Neuronal stem cell (in vitro differentiated cells): ENCODE data around the gene GLRX5.

Experiments used
- DNase-seq: peaks from one replicate; pipeline ENCODE4 v3.0.0-alpha.2; 2013; ENCODE audit warnings: low spot score
- H2AFZ ChIP-seq: one replicate; pipeline ENCODE4 v1.6.1; 2013; ENCODE audit warnings: mild to moderate bottlenecking, low read length, inconsistent platforms
- H2AK5ac ChIP-seq: 2 replicates; pipeline ENCODE4 v1.6.1; 2013; ENCODE audit warnings: low read depth, mild to moderate bottlenecking, inconsistent platforms, low read length, moderate library complexity, mixed read lengths
- H2BK120ac ChIP-seq: 2 replicates; pipeline ENCODE4 v1.6.1; 2013; ENCODE audit warnings: low read depth, mild to moderate bottlenecking, inconsistent platforms, low read length, moderate library complexity, mixed read lengths
- H2BK12ac ChIP-seq: one replicate; pipeline ENCODE4 v1.6.1; 2013; ENCODE audit warnings: low read length, inconsistent platforms
- H2BK15ac ChIP-seq: 2 replicates; pipeline ENCODE4 v1.6.1; 2013; ENCODE audit warnings: mild to moderate bottlenecking, low read length, inconsistent platforms, mixed read lengths
- H2BK5ac ChIP-seq: one replicate; pipeline ENCODE4 v1.6.1; 2013; ENCODE audit warnings: inconsistent platforms, mild to moderate bottlenecking, low read length, moderate library complexity
- H3K14ac ChIP-seq: one replicate; pipeline ENCODE4 v1.6.1; 2013; ENCODE audit warnings: low read length, inconsistent platforms
- H3K18ac ChIP-seq: 2 replicates; pipeline ENCODE4 v1.6.1; 2013; ENCODE audit warnings: low read length, inconsistent platforms
- H3K23ac ChIP-seq: 2 replicates; pipeline ENCODE4 v1.6.1; 2013; ENCODE audit warnings: low read depth, mild to moderate bottlenecking, mixed read lengths, low read length, inconsistent platforms; ENCODE audit not compliant: poor library complexity
- H3K27ac ChIP-seq: replicated peaks from 3 replicates; pipeline ENCODE4 v1.5.1; 2013; ENCODE audit warnings: low read length, inconsistent platforms
- H3K27me3 ChIP-seq, 3 experiments: 2 replicates each; pipeline ENCODE4 v1.6.1; 2013; ENCODE audit warnings: low read length in 3 of 3, mild to moderate bottlenecking in 2 of 3, inconsistent platforms in 1 of 3, low read depth in 1 of 3, mixed read lengths in 1 of 3, moderate library complexity in 1 of 3; ENCODE audit not compliant: control insufficient read depth in 3 of 3, insufficient read depth in 3 of 3
- H3K36me3 ChIP-seq, 2 donors: replicated peaks in 1 of 2; 2 replicates each; pipeline ENCODE4 v1.6.1; 2013; ENCODE audit warnings: low read length in 2 of 2; ENCODE audit not compliant: control insufficient read depth in 2 of 2, insufficient read depth in 2 of 2
- H3K4ac ChIP-seq: 2 replicates; pipeline ENCODE4 v1.6.1; 2013; ENCODE audit warnings: inconsistent platforms, mild to moderate bottlenecking, low read length, moderate library complexity
- H3K4me1 ChIP-seq, 2 donors: 1 replicate in 1 of 2; 2 replicates in 1 of 2; pipeline ENCODE4 v1.6.1; 2013; ENCODE audit warnings: low read length in 2 of 2, low read depth in 1 of 2; ENCODE audit not compliant: control insufficient read depth in 2 of 2, insufficient read depth in 1 of 2
- H3K4me2 ChIP-seq: one replicate; pipeline ENCODE4 v1.6.1; 2013; ENCODE audit warnings: mild to moderate bottlenecking, low read length, inconsistent platforms; ENCODE audit not compliant: insufficient read depth, poor library complexity, severe bottlenecking
- H3K4me3 ChIP-seq, 2 donors: 2 replicates each; pipeline ENCODE4 v1.5.1; 2013; ENCODE audit warnings: low read length in 2 of 2, mild to moderate bottlenecking in 2 of 2, inconsistent platforms in 1 of 2, moderate library complexity in 1 of 2
- H3K79me1 ChIP-seq: one replicate; pipeline ENCODE4 v1.6.1; 2013; ENCODE audit warnings: low read depth, mild to moderate bottlenecking, inconsistent platforms, low read length, moderate library complexity
- H3K9ac ChIP-seq: one replicate; pipeline ENCODE4 v1.6.1; 2013; ENCODE audit warnings: mild to moderate bottlenecking, low read depth, low read length, inconsistent platforms; ENCODE audit not compliant: poor library complexity
- H3K9me3 ChIP-seq, 2 donors: replicated peaks in 1 of 2; 2 replicates each; pipeline versions ENCODE3 to v1.6.1; 2013; ENCODE audit warnings: low read length in 2 of 2, mild to moderate bottlenecking in 2 of 2, inconsistent platforms in 1 of 2, low read depth in 1 of 2, mixed read lengths in 1 of 2, moderate library complexity in 1 of 2; ENCODE audit not compliant: control insufficient read depth in 2 of 2, insufficient read depth in 1 of 2
- H4K8ac ChIP-seq: one replicate; pipeline ENCODE4 v1.6.1; 2013; ENCODE audit warnings: low read depth, mild to moderate bottlenecking, inconsistent platforms, low read length, moderate library complexity
- H4K91ac ChIP-seq: one replicate; pipeline ENCODE4 v1.6.1; 2013; ENCODE audit warnings: low read length, low read depth, mild to moderate bottlenecking, inconsistent platforms; ENCODE audit not compliant: poor library complexity
- WGBS, 2 donors: extraction: QIAGEN DNeasy Blood & Tissue Kit; methylation state at CpG; one replicate each; pipeline ENCODE4 v1.1.7; 2013; ENCODE audit warnings: missing lambda C conversion rate in 2 of 2, mixed read lengths in 1 of 2; ENCODE audit not compliant: insufficient read length in 2 of 2, insufficient replicate concordance in 1 of 2; ENCODE audit errors: extremely low coverage in 2 of 2; 5-methylcytosine and 5-hydroxymethylcytosine counted together

The GLRX5 gene

GRCh38 chr14:95519699-95520098 lies 15.2 kb upstream of the GLRX5 start:
- Histone ChIP-seq H2AFZ (no peak overlapping the region), H3K27ac (no peak overlapping the region), H3K4me3 (no peak overlapping the region), H4K8ac (no peak overlapping the region), H2BK12ac (no peak overlapping the region), H3K79me1 (no peaks in the 10 kb centered on the region), H3K27me3 (peaks cover 0 to 35% (median 20%) of the 10 kb centered on the region in 3 experiments), H4K91ac (no peak overlapping the region), H3K4me2 (no peak overlapping the region), H3K4me1 (peaks cover 13 to 16% of the 10 kb centered on the region in 2 donors), H3K9ac (no peak overlapping the region), H2BK5ac (no peak overlapping the region), H3K4ac (no peak overlapping the region), H2AK5ac (no peak overlapping the region), H2BK120ac (no peak overlapping the region), H3K9me3 (no peaks in the 10 kb centered on the region), H3K36me3 (no peaks in the 10 kb centered on the region), H3K23ac (no peak overlapping the region), H2BK15ac (no peak overlapping the region), H3K14ac (no peak overlapping the region), H3K18ac (no peak overlapping the region)
- DNase-seq: no peak
- no CpG with 5 or more reads among the region's 6 CpGs for WGBS, 2 donors

- Histone ChIP-seq H2BK15ac (no peak overlapping the region), H3K9ac (no peak overlapping the region), H2AFZ (no peak overlapping the region), H3K4me1 (peaks cover 6 to 10% of the 10 kb centered on the region in 2 donors), H3K23ac (no peak overlapping the region), H2BK5ac (no peak overlapping the region), H3K27me3 (peaks cover 0 to 30% (median 19%) of the 10 kb centered on the region in 3 experiments), H2BK12ac (no peak overlapping the region), H4K91ac (no peak overlapping the region), H3K36me3 (no peaks in the 10 kb centered on the region), H3K4me2 (no peak overlapping the region), H3K79me1 (no peaks in the 10 kb centered on the region), H3K14ac (no peak overlapping the region), H3K4me3 (no peak overlapping the region), H2BK120ac (no peak overlapping the region), H4K8ac (no peak overlapping the region), H3K18ac (no peak overlapping the region), H3K27ac (no peak overlapping the region), H3K9me3 (no peaks in the 10 kb centered on the region), H3K4ac (no peak overlapping the region), H2AK5ac (no peak overlapping the region)
- DNase-seq: no peak
- WGBS, 2 donors: no CpG with 5 or more reads among the region's 3 CpGs
Observed at GRCh38 chr14:95520346-95520745, 14.5 kb upstream of the GLRX5 start.

- Histone ChIP-seq H3K4me1 (peaks cover 2 to 3% of the 10 kb centered on the region in 2 donors), H2AK5ac (no peak overlapping the region), H2BK15ac (no peak overlapping the region), H3K4ac (no peak overlapping the region), H2BK120ac (no peak overlapping the region), H3K18ac (no peak overlapping the region), H3K27ac (no peak overlapping the region), H2BK12ac (no peak overlapping the region), H3K4me2 (no peak overlapping the region), H3K79me1 (no peaks in the 10 kb centered on the region), H3K23ac (no peak overlapping the region), H3K27me3 (peaks cover 0 to 23% (median 12%) of the 10 kb centered on the region in 3 experiments), H4K8ac (no peak overlapping the region), H3K4me3 (no peak overlapping the region), H3K9ac (no peak overlapping the region), H3K36me3 (no peaks in the 10 kb centered on the region), H2AFZ (no peak overlapping the region), H3K9me3 (no peaks in the 10 kb centered on the region), H3K14ac (no peak overlapping the region), H2BK5ac (no peak overlapping the region), H4K91ac (no peak overlapping the region)
- DNase-seq: no peak
- no CpG with 5 or more reads among the region's 4 CpGs for WGBS, 2 donors
Observed at GRCh38 chr14:95521001-95521400, 13.8 kb upstream of the GLRX5 start.

GRCh38 chr14:95522116-95522515 lies 12.7 kb upstream of the GLRX5 start:
- H3K4me2 ChIP-seq: no peak overlapping the region
- H3K27ac ChIP-seq: no peak overlapping the region
- no peak overlapping the region for H2BK12ac ChIP-seq
- H3K18ac ChIP-seq: no peak overlapping the region
- H3K9me3 ChIP-seq: no peaks in the 10 kb centered on the region
- H4K91ac ChIP-seq: no peak overlapping the region
- no peak overlapping the region for H2AK5ac ChIP-seq
- H3K4ac ChIP-seq: no peak overlapping the region
- H3K23ac ChIP-seq: no peak overlapping the region
- peaks cover 0 to 3% of the 10 kb centered on the region in 2 donors for H3K4me1 ChIP-seq
- no peak overlapping the region for H2BK15ac ChIP-seq
- H3K27me3 ChIP-seq: peaks cover 0 to 17% (median 7%) of the 10 kb centered on the region in 3 experiments
- no peaks in the 10 kb centered on the region for H3K79me1 ChIP-seq
- no peak overlapping the region for H3K4me3 ChIP-seq
- H3K36me3 ChIP-seq: no peaks in the 10 kb centered on the region
- no peak for DNase-seq
- H4K8ac ChIP-seq: no peak overlapping the region
- H2BK120ac ChIP-seq: no peak overlapping the region
- no CpG with 5 or more reads among the region's 11 CpGs for WGBS, 2 donors
- H2AFZ ChIP-seq: no peak overlapping the region
- no peak overlapping the region for H3K14ac ChIP-seq
- no peak overlapping the region for H2BK5ac ChIP-seq
- no peak overlapping the region for H3K9ac ChIP-seq
